Prostate gland (tissue), 2 donors: ENCODE data around the gene SMARCA1.

Experiments
- CTCF ChIP-seq, 4 experiments: fragments of 200-600 bp in 2 of 4; fragments of 450-650 bp in 2 of 4; sonication (generic) in 2 of 4; IDR thresholded peaks; 1 replicate in 3 of 4; 2 replicates in 1 of 4; pipeline ENCODE4 v1.5.1; 2016 to 2019; ENCODE audit warnings: antibody characterized with exemption in 4 of 4, mild to moderate bottlenecking in 2 of 4, moderate library complexity in 2 of 4
- POLR2A ChIP-seq: fragments of 450-650 bp; IDR thresholded peaks from one replicate; pipeline ENCODE4 v1.6.1; 2016; ENCODE audit warnings: antibody characterized with exemption, mild to moderate bottlenecking

DNA sequence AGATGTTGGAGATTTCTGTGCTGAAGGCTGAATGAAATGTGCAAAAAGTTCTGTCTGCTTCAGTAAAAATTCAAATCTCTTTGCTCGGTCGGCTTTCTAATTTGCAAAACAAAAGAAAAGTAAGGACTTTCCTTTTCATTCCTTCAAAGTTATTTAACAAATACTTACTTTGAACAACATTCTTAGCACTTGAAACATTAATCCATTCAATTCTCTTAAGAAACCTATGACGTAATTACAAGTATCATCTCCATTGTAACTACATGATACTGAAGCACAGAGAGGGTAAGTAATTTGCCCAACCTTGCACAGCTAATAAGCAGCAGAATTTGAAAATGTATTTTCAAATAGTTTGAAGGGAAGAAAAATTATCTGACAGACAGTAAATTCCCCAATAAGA, 6.9 kb downstream of the SMARCA1 start:
- TF ChIP-seq CTCF (IDR thresholded peaks at IDR 0.05) (no peak), POLR2A (no peak)
